Neural cell (in vitro differentiated cells): ENCODE data around the gene AANAT. TPM values are rescaled to one million over a fixed set of nuclear protein-coding genes. Genes with fewer than 3 reads are reported as not detected.

Source experiments
- H2AFZ ChIP-seq: fragments of 200-600, 300-800 bp; sonication (generic), shearing (Covaris generic); 2 replicates; pipeline ENCODE4 v1.6.0; 2014; ENCODE audit warnings: low read depth, mild to moderate bottlenecking, antibody characterized with exemption, low read length, moderate library complexity
- H3F3A ChIP-seq: fragments of 200-600 bp; shearing (Covaris generic); 2 replicates; pipeline ENCODE4 v1.6.1; 2016; ENCODE audit warnings: mild to moderate bottlenecking, moderate library complexity, mixed read lengths, antibody characterized with exemption, low read length; ENCODE audit not compliant: insufficient read depth, poor library complexity, severe bottlenecking
- H3K27ac ChIP-seq: fragments of 200-600, 300-800 bp; sonication (generic), shearing (Covaris generic); 2 replicates; pipeline ENCODE4 v1.5.1; 2014; ENCODE audit warnings: mild to moderate bottlenecking, low read length, moderate library complexity
- H3K27me3 ChIP-seq: fragments of 300-800, 200-600 bp; sonication (generic), shearing (Covaris generic); 2 replicates; pipeline ENCODE4 v1.6.0; 2014; ENCODE audit warnings: mild to moderate bottlenecking, low read depth, low read length, moderate library complexity; ENCODE audit not compliant: insufficient read depth
- H3K36me3 ChIP-seq: fragments of 300-800, 200-600 bp; sonication (generic), shearing (Covaris generic); 2 replicates; pipeline ENCODE4 v1.5.1; 2014; ENCODE audit warnings: mild to moderate bottlenecking, antibody characterized with exemption, low read length, moderate library complexity; ENCODE audit not compliant: insufficient read depth
- H3K4me2 ChIP-seq: fragments of 300-800, 200-600 bp; sonication (generic), shearing (Covaris generic); 2 replicates; pipeline ENCODE4 v1.6.0; 2014; ENCODE audit warnings: mild to moderate bottlenecking, low read length
- H3K4me3 ChIP-seq: fragments of 300-800, 200-600 bp; sonication (generic), shearing (Covaris generic); 2 replicates; pipeline ENCODE4 v1.5.1; 2014; ENCODE audit warnings: mild to moderate bottlenecking, low read length, moderate library complexity
- H3K79me2 ChIP-seq: fragments of 200-600 bp; shearing (Covaris generic); replicated peaks from 2 replicates; pipeline ENCODE4 v1.6.0; 2014; ENCODE audit warnings: mild to moderate bottlenecking, low read length, moderate library complexity; ENCODE audit not compliant: insufficient read depth
- H3K9ac ChIP-seq: fragments of 300-800, 200-600 bp; sonication (generic), shearing (Covaris generic); 2 replicates; pipeline ENCODE4 v1.6.1; 2016; ENCODE audit warnings: mild to moderate bottlenecking, low read length, mixed read lengths
- H3K9me2 ChIP-seq: fragments of 200-600 bp; shearing (Covaris generic); 2 replicates; pipeline ENCODE4 v1.6.1; 2016; ENCODE audit warnings: mild to moderate bottlenecking, low read length, mixed read lengths; ENCODE audit not compliant: insufficient read depth
- H3K9me3 ChIP-seq: fragments of 200-600, 300-800 bp; sonication (generic), shearing (Covaris generic); 2 replicates; pipeline ENCODE4 v1.6.1; 2016; ENCODE audit warnings: mild to moderate bottlenecking, mixed run types, low read length, moderate library complexity, mixed read lengths
- H4K20me1 ChIP-seq: fragments of 200-600 bp; shearing (Covaris generic); 2 replicates; pipeline ENCODE4 v1.6.1; 2016; ENCODE audit warnings: mild to moderate bottlenecking, mixed run types; ENCODE audit not compliant: insufficient read depth
- CTCF ChIP-seq: fragments of 450-650 bp; IDR thresholded peaks from 2 replicates; pipeline ENCODE4 v1.5.1; 2014; ENCODE audit warnings: antibody characterized with exemption, mild to moderate bottlenecking, moderate library complexity; ENCODE audit not compliant: poor library complexity, severe bottlenecking
- EP300 ChIP-seq: fragments of 450-650 bp; conservative IDR thresholded peaks from 2 replicates; pipeline ENCODE4 v1.6.1; 2014; ENCODE audit warnings: antibody characterized with exemption, mild to moderate bottlenecking, moderate library complexity; ENCODE audit not compliant: poor library complexity, severe bottlenecking
- EZH2 ChIP-seq: fragments of 200-600, 300-800 bp; shearing (Covaris generic), sonication (generic); IDR thresholded peaks from 2 replicates; pipeline ENCODE4 v1.6.1; 2014; ENCODE audit warnings: antibody characterized with exemption, low read length, borderline replicate concordance, mild to moderate bottlenecking; ENCODE audit not compliant: insufficient read depth, poor library complexity, severe bottlenecking
- MXI1 ChIP-seq: fragments of 450-650 bp; conservative IDR thresholded peaks from 2 replicates; pipeline ENCODE4 v1.6.1; 2014; ENCODE audit warnings: antibody characterized with exemption, mild to moderate bottlenecking; ENCODE audit not compliant: poor library complexity, severe bottlenecking
- POLR2AphosphoS5 ChIP-seq: IDR thresholded peaks from 2 replicates; pipeline ENCODE4 v1.6.1; 2012
- RAD21 ChIP-seq: fragments of 450-650 bp; conservative IDR thresholded peaks from 2 replicates; pipeline ENCODE4 v1.6.1; 2014; ENCODE audit warnings: antibody characterized with exemption, mild to moderate bottlenecking, moderate library complexity
- REST ChIP-seq: IDR thresholded peaks from 2 replicates; pipeline ENCODE4 v1.6.1; 2012; ENCODE audit warnings: borderline replicate concordance
- SMC3 ChIP-seq: fragments of 450-650 bp; conservative IDR thresholded peaks from 2 replicates; pipeline ENCODE4 v1.6.1; 2014; ENCODE audit warnings: antibody characterized with exemption, mild to moderate bottlenecking, moderate library complexity; ENCODE audit not compliant: poor library complexity
- TAF1 ChIP-seq: IDR thresholded peaks from 2 replicates; pipeline ENCODE4 v1.6.1; 2012; ENCODE audit warnings: low read depth
- polyA plus RNA-seq: library from polyadenylated mRNA; depleted of rRNA; stranded (reverse); fragments of >200 nt; gene quantifications from 2 replicates; pipeline ENCODE4 v1.2.3, GENCODE V29; 2014

Gene AANAT
- polyA plus RNA-seq, 1 donor from 2014 or later, result not detected

GRCh38 chr17:76517638-76518038 lies 50.2 kb downstream of the AANAT start:
- no peak overlapping the region for H3K4me3 ChIP-seq
- H3K79me2 ChIP-seq, result no peaks in the 10 kb centered on the region
- TF ChIP-seq REST, result no peak
- TF ChIP-seq MXI1, result no peak
- TF ChIP-seq CTCF, result no peak
- no peak for TF ChIP-seq SMC3
- no peak for TF ChIP-seq EZH2
- TF ChIP-seq POLR2AphosphoS5, result no peak
- no peak for TF ChIP-seq RAD21
- no peak for TF ChIP-seq EP300
- TF ChIP-seq TAF1, result no peak
- no peaks in the 10 kb centered on the region for H4K20me1 ChIP-seq
- H3K27me3 ChIP-seq, result no peaks in the 10 kb centered on the region
- no peak overlapping the region for H3K27ac ChIP-seq
- H3F3A ChIP-seq, result no peaks in the 10 kb centered on the region
- H3K9ac ChIP-seq, result no peak overlapping the region
- H2AFZ ChIP-seq, result no peak overlapping the region
- H3K4me2 ChIP-seq, result no peak overlapping the region
- H3K9me3 ChIP-seq, result no peaks in the 10 kb centered on the region
- no peaks in the 10 kb centered on the region for H3K9me2 ChIP-seq
- H3K36me3 ChIP-seq, result no peaks in the 10 kb centered on the region

- TF ChIP-seq REST (no peak), POLR2AphosphoS5 (no peak), MXI1 (no peak), EZH2 (no peak), RAD21 (no peak), SMC3 (no peak), EP300 (no peak), TAF1 (no peak), CTCF (no peak)
- H2AFZ ChIP-seq, result no peak overlapping the region
- no peaks in the 10 kb centered on the region for H3K79me2 ChIP-seq
- H3K9me3 ChIP-seq, result no peaks in the 10 kb centered on the region
- H3K4me3 ChIP-seq, result no peak overlapping the region
- no peaks in the 10 kb centered on the region for H3K27me3 ChIP-seq
- no peaks in the 10 kb centered on the region for H3K36me3 ChIP-seq
- H3F3A ChIP-seq, result no peaks in the 10 kb centered on the region
- H3K9me2 ChIP-seq, result no peaks in the 10 kb centered on the region
- H3K27ac ChIP-seq, result no peak overlapping the region
- no peaks in the 10 kb centered on the region for H4K20me1 ChIP-seq
- no peak overlapping the region for H3K9ac ChIP-seq
- no peak overlapping the region for H3K4me2 ChIP-seq
Measured at GRCh38 chr17:76519048-76519966, 51.9 kb downstream of the AANAT start.
